NCI-H1694 treated with DMSO at 0.1 percent for 48 hours (cell line): ENCODE data around the gene COPZ1.

Experiments
- DNase-seq: peaks from one replicate; lab custom pipeline; 2025; lab: John Stamatoyannopoulos, UW

COPZ1 gene

GRCh38 chr12:54359762-54360351 lies 34.9 kb downstream of the COPZ1 start:
- no peak for DNase-seq

- peak; percentile 75 for DNase-seq
Measured at GRCh38 chr12:54360717-54361456, 36.0 kb downstream of the COPZ1 start.

- no peak for DNase-seq
Measured at GRCh38 chr12:54363047-54363446, 38.1 kb downstream of the COPZ1 start.

GRCh38 chr12:54363618-54364017 lies 38.7 kb downstream of the COPZ1 start:
- DNase-seq, result no peak

GRCh38 chr12:54364413-54364812 lies 39.5 kb downstream of the COPZ1 start, which contains the start of gene GPR84:
Gene GPR84, minus strand, starts transcription at chr12:54364486. Its CDS starts 635 bp downstream, at chr12:54363851.
- DNase-seq, result no peak

- DNase-seq, result no peak
Measured at GRCh38 chr12:54368025-54368708, 43.2 kb downstream of the COPZ1 start.

GRCh38 chr12:54368709-54369596 lies 44.0 kb downstream of the COPZ1 start:
- DNase-seq, result peak; percentile 78

- no peak for DNase-seq
Measured at GRCh38 chr12:54369597-54370131, 44.7 kb downstream of the COPZ1 start.

- DNase-seq, result no peak
Measured at GRCh38 chr12:54370171-54370730, 45.3 kb downstream of the COPZ1 start.

- DNase-seq, result no peak
Measured at GRCh38 chr12:54371328-54372112, 46.6 kb downstream of the COPZ1 start.

- peak; percentile 8 for DNase-seq
Measured at GRCh38 chr12:54372113-54372806, 47.3 kb downstream of the COPZ1 start.

GRCh38 chr12:54373649-54374561 lies 49.0 kb downstream of the COPZ1 start:
- DNase-seq, result no peak

- DNase-seq, result no peak
Measured at GRCh38 chr12:54374562-54375258, 49.8 kb downstream of the COPZ1 start.

- no peak for DNase-seq
Measured at GRCh38 chr12:54375259-54375579, 50.3 kb downstream of the COPZ1 start.

GRCh38 chr12:54376596-54376995 lies 51.7 kb downstream of the COPZ1 start:
- no peak for DNase-seq

GRCh38 chr12:54377007-54377406 lies 52.1 kb downstream of the COPZ1 start:
- DNase-seq, result no peak

GRCh38 chr12:54377797-54378515 lies 53.0 kb downstream of the COPZ1 start:
- no peak for DNase-seq
